ENCODE results near the gene MEIS2. TPM values are rescaled to one million over a fixed set of nuclear protein-coding genes. Genes with fewer than 3 reads are reported as not detected.
A peak's percentile ranks its signal among the peaks of the same experiment; 100 is the strongest.

The MEIS2 gene
- total and polyA plus RNA-seq, 2 of the 13 experiments (the other 11 are each of a cell fraction or from before 2014, with no cell fraction given), result 10.7 to 12.4 TPM

DNA sequence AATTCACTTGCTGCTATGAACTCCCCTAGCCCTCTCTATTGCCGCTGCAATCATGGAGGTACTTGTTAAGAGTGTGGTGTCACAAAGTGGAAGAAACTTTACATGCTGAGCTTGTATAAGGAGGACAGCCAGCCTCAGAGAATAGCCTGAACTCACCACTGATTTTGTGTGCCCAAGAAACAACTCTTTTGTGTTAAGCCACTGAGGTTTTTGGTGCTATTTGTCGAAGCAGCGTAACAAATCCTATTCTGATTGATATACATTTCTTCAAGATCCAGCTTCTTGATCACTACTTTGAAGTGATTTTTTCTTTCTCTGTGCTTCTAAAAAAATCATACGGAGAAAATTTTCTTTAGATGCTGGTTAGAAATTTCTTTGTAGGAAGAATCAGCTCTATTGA is 132.4 kb downstream of the MEIS2 start:
- no peaks in the 10 kb centered on the region for H3K27me3 ChIP-seq (ENCODE audit: control insufficient read depth in 1 of 2, insufficient read depth in 2 of 2, low read length in 2 of 2)
- no peak overlapping the region for H3K9ac ChIP-seq (ENCODE audit: insufficient read depth, low read depth, low read length)
- DNase-seq (ENCODE audit: low spot score), result no peak
- no peak overlapping the region for H3K27ac ChIP-seq (ENCODE audit: extremely low read length, insufficient read depth, low read length)
- BruUV-seq (replicated peaks), result no TSS peak
- TF ChIP-seq GZF1 (CRISPR knock-in tag; IDR thresholded peaks at IDR 0.05), result no peak
- peak; percentile 82 for TF ChIP-seq ZNF12 (CRISPR knock-in tag; IDR thresholded peaks at IDR 0.05)
- H3K4me1 ChIP-seq (ENCODE audit: insufficient read depth, low read length), result no peaks in the 10 kb centered on the region
- no peaks in the 10 kb centered on the region for H4K20me1 ChIP-seq (ENCODE audit: insufficient read depth, low read length)
- 95% methylated on average over 4 of the region's 4 CpGs for WGBS (ENCODE audit: low lambda C conversion rate)
- ChIA-PET POLR2A (no interaction called here), CTCF (ENCODE audit: low intra/inter-chr PET ratio, low total read pairs) (no interaction called here)
- H3K4me2 ChIP-seq (ENCODE audit: low read depth, low read length), result no peak overlapping the region
- H3K36me3 ChIP-seq (replicated peaks in 1 of 2; ENCODE audit: control insufficient read depth in 1 of 2, insufficient read depth in 2 of 2, low read length in 2 of 2), result no peaks in the 10 kb centered on the region
- H2AFZ ChIP-seq (ENCODE audit: low read length), result no peak overlapping the region
- FAIRE-seq, result no peak
- no peaks in the 10 kb centered on the region for H3K9me3 ChIP-seq (ENCODE audit: low read length)
- in situ Hi-C loops (cut with HindIII; ENCODE audit: extremely low pct_ligation_motif_present, low pct_unique_long_range_greater_than_20kb), result no loop called here
- no peak overlapping the region for H3K4me3 ChIP-seq (replicated peaks in 1 of 3; ENCODE audit: insufficient read depth in 1 of 3, low read depth in 2 of 3, low read length in 3 of 3)
- intact Hi-C loops (cut with micrococcal nuclease; ENCODE audit: unreplicated experiment), result no loop called here
- H3K79me2 ChIP-seq (ENCODE audit: insufficient read depth, low read length), result no peaks in the 10 kb centered on the region
- ATAC-seq, result no peak

DNA sequence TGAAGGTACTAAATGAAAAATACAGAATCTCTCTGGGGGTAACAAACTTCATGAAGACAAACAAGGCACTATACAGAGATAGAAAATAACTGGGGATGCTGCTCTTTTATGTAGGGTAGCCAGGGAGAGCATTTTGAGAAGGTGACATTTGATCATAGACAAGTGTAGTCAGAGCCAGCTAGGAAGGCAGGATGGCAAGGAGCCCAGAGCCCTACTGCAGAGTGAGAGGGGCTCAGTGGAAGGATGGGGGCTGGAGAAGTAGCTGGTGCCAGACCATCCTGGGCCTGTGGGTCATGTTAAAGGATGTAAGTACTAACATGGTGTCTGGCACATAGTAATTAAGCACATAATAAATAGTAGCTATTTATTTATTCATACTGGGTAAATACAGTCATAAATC is 133.6 kb downstream of the MEIS2 start:
- no TSS peak for BruUV-seq (replicated peaks)
- ATAC-seq (no peak), FAIRE-seq (no peak), DNase-seq (ENCODE audit: low spot score) (no peak)
- H3K36me3 ChIP-seq (replicated peaks in 1 of 2; ENCODE audit: control insufficient read depth in 1 of 2, insufficient read depth in 2 of 2, low read length in 2 of 2), result no peaks in the 10 kb centered on the region
- H3K27ac ChIP-seq (ENCODE audit: extremely low read length, insufficient read depth, low read length), result no peak overlapping the region
- no peaks in the 10 kb centered on the region for H3K9me3 ChIP-seq (ENCODE audit: low read length)
- H3K27me3 ChIP-seq (ENCODE audit: control insufficient read depth in 1 of 2, insufficient read depth in 2 of 2, low read length in 2 of 2), result no peaks in the 10 kb centered on the region
- in situ Hi-C loops (cut with HindIII; ENCODE audit: extremely low pct_ligation_motif_present, low pct_unique_long_range_greater_than_20kb) (no loop called here), intact Hi-C loops (cut with micrococcal nuclease; ENCODE audit: unreplicated experiment) (no loop called here)
- ChIA-PET CTCF (ENCODE audit: low intra/inter-chr PET ratio, low total read pairs) (no interaction called here), POLR2A (no interaction called here)
- H2AFZ ChIP-seq (ENCODE audit: low read length), result no peak overlapping the region
- H3K4me1 ChIP-seq (ENCODE audit: insufficient read depth, low read length), result no peaks in the 10 kb centered on the region
- H3K4me2 ChIP-seq (ENCODE audit: low read depth, low read length), result no peak overlapping the region
- H4K20me1 ChIP-seq (ENCODE audit: insufficient read depth, low read length), result no peaks in the 10 kb centered on the region
- H3K9ac ChIP-seq (ENCODE audit: insufficient read depth, low read depth, low read length), result no peak overlapping the region
- no peaks in the 10 kb centered on the region for H3K79me2 ChIP-seq (ENCODE audit: insufficient read depth, low read length)
- H3K4me3 ChIP-seq (replicated peaks in 1 of 3; ENCODE audit: insufficient read depth in 1 of 3, low read depth in 2 of 3, low read length in 3 of 3), result no peak overlapping the region
- TF ChIP-seq BHLHE40 (IDR thresholded peaks at IDR 0.05; ENCODE audit: low read length), result no peak
- TF ChIP-seq ZNF83 (CRISPR knock-in tag; IDR thresholded peaks at IDR 0.05; ENCODE audit: borderline replicate concordance), result no peak
- no peak for TF ChIP-seq MEIS1 (CRISPR knock-in tag; IDR thresholded peaks at IDR 0.05; ENCODE audit: borderline replicate concordance)
- no peak for TF ChIP-seq SMAD1 (CRISPR knock-in tag; IDR thresholded peaks at IDR 0.05; ENCODE audit: borderline replicate concordance, low read depth)
- TF ChIP-seq, protein P1, sequence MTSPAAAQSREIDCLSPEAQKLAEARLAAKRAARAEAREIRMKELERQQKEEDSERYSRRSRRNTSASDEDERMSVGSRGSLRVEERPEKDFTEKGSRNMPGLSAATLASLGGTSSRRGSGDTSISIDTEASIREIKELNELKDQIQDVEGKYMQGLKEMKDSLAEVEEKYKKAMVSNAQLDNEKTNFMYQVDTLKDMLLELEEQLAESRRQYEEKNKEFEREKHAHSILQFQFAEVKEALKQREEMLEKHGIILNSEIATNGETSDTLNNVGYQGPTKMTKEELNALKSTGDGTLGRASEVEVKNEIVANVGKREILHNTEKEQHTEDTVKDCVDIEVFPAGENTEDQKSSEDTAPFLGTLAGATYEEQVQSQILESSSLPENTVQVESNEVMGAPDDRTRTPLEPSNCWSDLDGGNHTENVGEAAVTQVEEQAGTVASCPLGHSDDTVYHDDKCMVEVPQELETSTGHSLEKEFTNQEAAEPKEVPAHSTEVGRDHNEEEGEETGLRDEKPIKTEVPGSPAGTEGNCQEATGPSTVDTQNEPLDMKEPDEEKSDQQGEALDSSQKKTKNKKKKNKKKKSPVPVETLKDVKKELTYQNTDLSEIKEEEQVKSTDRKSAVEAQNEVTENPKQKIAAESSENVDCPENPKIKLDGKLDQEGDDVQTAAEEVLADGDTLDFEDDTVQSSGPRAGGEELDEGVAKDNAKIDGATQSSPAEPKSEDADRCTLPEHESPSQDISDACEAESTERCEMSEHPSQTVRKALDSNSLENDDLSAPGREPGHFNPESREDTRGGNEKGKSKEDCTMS (CRISPR knock-in tag; conservative IDR thresholded peaks at IDR 0.05), result no peak
- no peak for TF ChIP-seq TSC22D2 (CRISPR knock-in tag; IDR thresholded peaks at IDR 0.05; ENCODE audit: borderline replicate concordance)
- no peak for TF ChIP-seq FOXA1 (IDR thresholded peaks at IDR 0.05)
- no peak for TF ChIP-seq FOXA1 (CRISPR knock-in tag; IDR thresholded peaks at IDR 0.05)
- no peak for TF ChIP-seq TOPORS (CRISPR knock-in tag; IDR thresholded peaks at IDR 0.05)
- TF ChIP-seq ZNF205 (CRISPR knock-in tag; IDR thresholded peaks at IDR 0.05), result no peak
- no peak for TF ChIP-seq XBP1 (CRISPR knock-in tag; IDR thresholded peaks at IDR 0.05)
- TF ChIP-seq ZNF343 (CRISPR knock-in tag; IDR thresholded peaks at IDR 0.05), result no peak

Measured in HepG2 (cell line).